Measurements from ENCODE around the gene LY6G5B. TPM values are rescaled to one million over a fixed set of nuclear protein-coding genes. Genes with fewer than 3 reads are reported as not detected.
A peak's percentile ranks its signal among the peaks of the same experiment; 100 is the strongest.

LY6G5B gene
- total RNA-seq, 6 experiments from 2014 or later = 0.98 to 5.7 (median 2.6) TPM

DNA sequence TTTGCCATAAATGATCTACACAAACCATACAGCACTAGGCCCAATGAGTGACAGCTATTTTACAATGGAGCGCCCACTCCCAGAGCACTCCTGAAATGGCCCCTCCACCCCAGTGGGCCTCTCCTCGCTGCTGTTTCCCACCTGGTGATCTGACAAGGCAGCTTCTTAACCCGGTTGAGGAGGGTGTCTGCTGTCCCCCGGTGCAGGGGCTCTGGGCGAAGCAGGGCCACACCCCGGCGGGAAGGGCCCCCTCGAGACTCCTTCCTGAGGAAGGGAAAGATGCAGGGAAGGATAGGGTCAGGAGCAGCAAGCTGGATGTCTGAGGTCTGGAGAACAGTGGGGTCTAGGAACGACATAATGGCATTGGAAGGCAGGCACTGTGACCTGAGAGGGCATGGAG lies 23.1 kb downstream of the LY6G5B start:
- ATAC-seq = no peak
- H3K27me3 ChIP-seq = no peaks in the 10 kb centered on the region
- intact Hi-C loops (cut with DNase I) = no loop called here

DNA sequence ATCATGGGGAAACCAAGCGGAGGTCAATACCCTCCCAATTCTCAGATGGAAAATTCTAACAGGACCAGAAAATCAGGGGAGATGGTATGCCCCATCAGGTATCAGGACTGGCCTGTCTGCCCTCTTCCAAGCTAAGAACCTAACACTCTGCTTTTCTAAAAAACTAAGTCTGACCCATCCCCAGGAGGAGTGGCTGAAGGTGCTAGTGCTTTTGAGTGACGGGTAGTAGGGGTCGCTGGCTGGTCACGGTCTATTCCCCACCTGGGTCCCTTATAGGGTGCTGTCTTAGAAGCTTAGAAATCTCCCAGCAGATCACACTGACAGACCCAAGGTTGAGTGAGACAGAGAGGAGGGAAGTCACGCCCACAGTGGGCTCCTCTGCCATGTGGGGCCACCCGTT lies 23.8 kb downstream of the LY6G5B start:
- DNase-seq (no peak), ATAC-seq (no peak)
- Histone ChIP-seq H3K4me1 (no peaks in the 10 kb centered on the region), H3K36me3 (peaks cover 0 to 75% (median 20%) of the 10 kb centered on the region in 4 donors), H3K4me3 (no peak overlapping the region), H3K9me3 (no peaks in the 10 kb centered on the region), H3K27ac (no peak overlapping the region), H3K27me3 (no peaks in the 10 kb centered on the region)
- 90% methylated on average over 3 of the region's 6 CpGs for WGBS (ENCODE audit: insufficient coverage, low coverage, low lambda C conversion rate, missing lambda C conversion rate)
- intact Hi-C loops (cut with DNase I) = no loop called here
- no peak for TF ChIP-seq POLR2A (IDR thresholded peaks at IDR 0.05)
- TF ChIP-seq, protein P1, sequence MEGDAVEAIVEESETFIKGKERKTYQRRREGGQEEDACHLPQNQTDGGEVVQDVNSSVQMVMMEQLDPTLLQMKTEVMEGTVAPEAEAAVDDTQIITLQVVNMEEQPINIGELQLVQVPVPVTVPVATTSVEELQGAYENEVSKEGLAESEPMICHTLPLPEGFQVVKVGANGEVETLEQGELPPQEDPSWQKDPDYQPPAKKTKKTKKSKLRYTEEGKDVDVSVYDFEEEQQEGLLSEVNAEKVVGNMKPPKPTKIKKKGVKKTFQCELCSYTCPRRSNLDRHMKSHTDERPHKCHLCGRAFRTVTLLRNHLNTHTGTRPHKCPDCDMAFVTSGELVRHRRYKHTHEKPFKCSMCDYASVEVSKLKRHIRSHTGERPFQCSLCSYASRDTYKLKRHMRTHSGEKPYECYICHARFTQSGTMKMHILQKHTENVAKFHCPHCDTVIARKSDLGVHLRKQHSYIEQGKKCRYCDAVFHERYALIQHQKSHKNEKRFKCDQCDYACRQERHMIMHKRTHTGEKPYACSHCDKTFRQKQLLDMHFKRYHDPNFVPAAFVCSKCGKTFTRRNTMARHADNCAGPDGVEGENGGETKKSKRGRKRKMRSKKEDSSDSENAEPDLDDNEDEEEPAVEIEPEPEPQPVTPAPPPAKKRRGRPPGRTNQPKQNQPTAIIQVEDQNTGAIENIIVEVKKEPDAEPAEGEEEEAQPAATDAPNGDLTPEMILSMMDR (IDR thresholded peaks at IDR 0.05) = no peak

More for the DNA sequence above, 23.1 kb downstream of the LY6G5B start:
- no peaks in the 10 kb centered on the region for H3K4me1 ChIP-seq
- no peak overlapping the region for H3K27ac ChIP-seq
- no peak for TF ChIP-seq POLR2A (IDR thresholded peaks at IDR 0.05)
- TF ChIP-seq, protein P1 (IDR thresholded peaks at IDR 0.05) = no peak
- H3K4me3 ChIP-seq = no peak overlapping the region
- no peak for DNase-seq
- peaks cover 0 to 80% (median 23%) of the 10 kb centered on the region in 4 donors for H3K36me3 ChIP-seq
- 90% methylated on average over 7 of the region's 9 CpGs for WGBS (ENCODE audit: insufficient coverage, low coverage, low lambda C conversion rate, missing lambda C conversion rate)
- no peaks in the 10 kb centered on the region for H3K9me3 ChIP-seq

DNA sequence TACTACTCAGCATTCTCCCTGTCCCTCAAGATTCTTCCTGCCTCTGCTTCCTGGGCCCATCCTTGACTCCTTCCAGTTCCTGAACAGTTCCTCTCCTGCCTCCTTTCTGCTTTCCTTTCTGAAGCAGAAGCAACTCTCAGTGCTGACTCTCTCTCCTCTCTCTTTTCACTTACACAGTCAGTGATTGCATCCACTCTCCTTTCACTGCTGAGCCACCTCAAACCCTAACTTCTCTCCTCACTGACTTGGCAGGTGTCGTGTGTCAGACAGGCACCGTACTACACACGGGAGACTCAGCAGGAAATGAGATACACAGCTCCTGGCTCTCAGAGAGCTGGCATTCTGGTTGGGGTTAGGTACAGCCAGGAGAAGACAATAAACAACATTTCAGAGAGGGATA lies 27.8 kb downstream of the LY6G5B start:
- Histone ChIP-seq H3K4me1 (peaks cover 0 to 18% (median 11%) of the 10 kb centered on the region in 4 donors), H3K27me3 (no peaks in the 10 kb centered on the region), H3K9me3 (no peaks in the 10 kb centered on the region), H3K36me3 (peaks cover 0 to 61% (median 6%) of the 10 kb centered on the region in 4 donors), H3K4me3 (no peak overlapping the region), H3K27ac (no peak overlapping the region)
- WGBS (ENCODE audit: insufficient coverage, low coverage, low lambda C conversion rate, missing lambda C conversion rate) = 67% methylated on average over 3 of the region's 3 CpGs
- ATAC-seq (no peak), DNase-seq (no peak)
- intact Hi-C loops (cut with DNase I) = no loop called here
- no peak for TF ChIP-seq POLR2A (IDR thresholded peaks at IDR 0.05)

DNA sequence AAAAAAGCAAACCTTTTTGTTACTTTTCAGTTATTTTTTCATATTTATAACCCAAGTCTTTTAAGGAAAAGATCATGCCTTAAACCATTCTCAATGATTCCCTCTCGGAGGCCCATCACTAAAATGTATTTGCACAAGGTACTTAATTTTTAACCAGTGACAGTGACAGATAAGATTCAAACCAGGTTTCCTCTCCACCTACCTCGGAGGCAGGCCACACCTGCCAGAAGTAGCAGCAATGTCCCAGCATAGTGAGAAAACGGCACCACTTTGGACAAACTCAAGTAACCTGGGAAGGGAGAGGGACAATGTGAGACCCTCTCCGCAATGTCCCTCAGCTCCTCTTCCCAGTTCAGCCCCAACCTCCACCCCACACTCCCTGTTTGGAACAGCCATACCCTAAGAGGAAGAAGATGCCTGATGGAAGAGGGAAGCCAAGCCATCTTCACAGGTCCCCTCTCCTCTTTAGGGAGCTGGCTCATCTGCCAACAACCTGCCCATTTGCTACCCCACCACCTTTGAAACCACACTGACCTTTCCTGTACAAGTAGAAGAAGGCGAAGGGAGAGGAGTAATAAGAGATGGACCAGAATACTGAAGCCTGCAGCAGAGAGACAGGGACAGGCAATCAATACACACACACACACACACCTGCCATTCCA lies 31.1 kb downstream of the LY6G5B start:
- Histone ChIP-seq H3K9me3 (no peaks in the 10 kb centered on the region), H3K27me3 (no peaks in the 10 kb centered on the region), H3K4me3 (no peak overlapping the region), H3K27ac (no peak overlapping the region), H3K36me3 (peaks cover 0 to 29% (median 2%) of the 10 kb centered on the region in 4 donors), H3K4me1 (peaks cover 0 to 21% (median 11%) of the 10 kb centered on the region in 4 donors)
- DNase-seq = no peak
- TF ChIP-seq, protein P1 (IDR thresholded peaks at IDR 0.05) = no peak
- TF ChIP-seq POLR2A (IDR thresholded peaks at IDR 0.05) = no peak
- intact Hi-C loops (cut with DNase I) = no loop called here
- no peak for ATAC-seq
- 47% methylated on average over 4 of the region's 5 CpGs for WGBS (ENCODE audit: insufficient coverage, low coverage, low lambda C conversion rate, missing lambda C conversion rate)

DNA sequence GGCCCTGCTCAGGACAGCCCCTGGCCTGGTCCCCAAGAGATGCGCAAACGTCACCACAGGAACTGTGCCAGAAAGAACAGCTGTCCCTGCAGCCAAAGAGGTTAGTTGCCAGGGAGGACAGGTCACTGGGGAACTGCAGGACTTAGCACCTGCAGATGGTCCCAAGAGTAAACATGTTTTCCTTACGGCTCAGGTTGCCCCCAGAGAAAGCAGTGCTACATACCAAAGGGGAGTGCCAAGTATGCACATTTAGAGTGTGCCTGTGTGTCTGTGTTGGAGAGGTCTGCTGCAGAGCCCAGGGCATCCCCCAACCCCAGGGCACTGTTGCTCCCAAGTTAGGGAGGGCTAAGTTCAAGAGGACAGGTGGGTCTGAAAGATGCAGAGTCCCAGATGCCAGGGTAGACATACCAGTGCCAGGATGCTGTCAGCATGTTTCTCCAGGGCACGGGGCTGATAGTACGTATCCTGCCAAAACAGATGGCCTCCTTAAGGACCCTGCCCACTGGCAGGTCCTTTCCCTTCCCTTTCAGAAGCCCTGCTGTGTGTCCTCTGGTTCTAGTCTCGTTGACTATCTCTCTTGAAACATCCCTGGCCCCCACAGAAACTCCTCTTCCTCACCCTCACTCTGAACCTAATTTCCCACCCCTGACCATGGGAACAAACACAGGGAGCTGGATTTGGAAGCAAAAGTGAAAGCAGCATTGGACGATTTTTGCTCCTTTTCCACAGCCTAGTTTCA lies 32.1 kb downstream of the LY6G5B start:
- Histone ChIP-seq H3K4me1 (peaks cover 0 to 21% (median 11%) of the 10 kb centered on the region in 4 donors), H3K27ac (peak overlapping the region; percentile 95 to 98 (median 97)), H3K4me3 (peak overlapping the region; percentile 71 to 80 (median 77)), H3K27me3 (no peaks in the 10 kb centered on the region), H3K36me3 (peaks cover 0 to 21% (median 2%) of the 10 kb centered on the region in 4 donors), H3K9me3 (no peaks in the 10 kb centered on the region)
- DNase-seq (peak; percentile 58 to 76 (median 69)), ATAC-seq (peak in 2 of 4 donors; percentile 15 to 24)
- TF ChIP-seq, protein P1 (IDR thresholded peaks at IDR 0.05) = no peak
- no peak for TF ChIP-seq POLR2A (IDR thresholded peaks at IDR 0.05)
- 2% methylated on average over 3 of the region's 7 CpGs for WGBS (ENCODE audit: insufficient coverage, low coverage, low lambda C conversion rate, missing lambda C conversion rate)
- intact Hi-C loops (cut with DNase I) = no loop called here

Data from right lobe of liver (tissue), 6 donors.